H1 (cell line): ENCODE results near the gene SPAG16. TPM values are rescaled to one million over a fixed set of nuclear protein-coding genes. Genes with fewer than 3 reads are reported as not detected.

Experiments used
- CTCF ChIA-PET: fragments of 300-600 bp; sonication (Branson Sonifier 250); formaldehyde crosslinking; loops from one replicate; lab custom pipeline; 2021; ENCODE audit not compliant: partially characterized antibody; lab: Charles Lee
- POLR2A ChIA-PET: fragments of 300-600 bp; sonication (Branson Sonifier 250); formaldehyde crosslinking; loops from one replicate; lab custom pipeline; 2021; ENCODE audit warnings: inconsistent platforms; ENCODE audit not compliant: partially characterized antibody; lab: Charles Lee
- DNase-seq, 2 experiments: peaks; one replicate each; pipeline versions ENCODE4 v3.0.0 to v3.0.0-alpha.2; 2010 to 2022; ENCODE audit warnings: low spot score in 2 of 2, low read depth in 1 of 2, mixed read lengths in 1 of 2
- FAIRE-seq: peaks from 2 replicates; lab custom pipeline; 2011; peaks lifted over from hg19 to GRCh38; lab: Jason Lieb, UNC
- H2AFZ ChIP-seq: 2 replicates; pipeline ENCODE4 v1.8.1; 2012; ENCODE audit warnings: low read length, inconsistent platforms
- H2AK5ac ChIP-seq: 2 replicates; pipeline ENCODE4 v1.6.1; 2013; ENCODE audit warnings: low read depth, low read length
- H2BK120ac ChIP-seq: replicated peaks from 2 replicates; pipeline ENCODE3; 2013; ENCODE audit warnings: low read depth, low read length, inconsistent platforms
- H2BK12ac ChIP-seq: 2 replicates; pipeline ENCODE4 v1.6.1; 2013; ENCODE audit warnings: low read depth, low read length
- H2BK15ac ChIP-seq: 2 replicates; pipeline ENCODE4 v1.6.1; 2013; ENCODE audit warnings: low read length
- H2BK20ac ChIP-seq: 2 replicates; pipeline ENCODE4 v1.6.1; 2013; ENCODE audit warnings: low read length
- H2BK5ac ChIP-seq: 2 replicates; pipeline ENCODE4 v1.6.1; 2013; ENCODE audit warnings: low read depth, low read length
- H3K14ac ChIP-seq: 2 replicates; pipeline ENCODE4 v1.6.1; 2013; ENCODE audit warnings: inconsistent platforms; ENCODE audit not compliant: insufficient read length
- H3K18ac ChIP-seq: 2 replicates; pipeline ENCODE4 v1.6.1; 2013; ENCODE audit warnings: low read length; ENCODE audit errors: extremely low read depth
- H3K23ac ChIP-seq: 2 replicates; pipeline ENCODE4 v1.6.1; 2013; ENCODE audit warnings: inconsistent platforms; ENCODE audit not compliant: insufficient read length
- H3K23me2 ChIP-seq: 2 replicates; pipeline ENCODE4 v1.6.1; 2013; ENCODE audit warnings: low read depth, low read length
- H3K27ac ChIP-seq: 2 replicates; pipeline ENCODE4 v1.6.1; 2011; ENCODE audit warnings: low read depth, low read length, inconsistent platforms
- H3K27me3 ChIP-seq, 4 experiments: replicated peaks in 1 of 4; 1 replicate in 1 of 4; 2 replicates in 3 of 4; pipeline versions ENCODE4 v1.6.1 to v1.8.1; 2011 to 2013; ENCODE audit warnings: low read length in 3 of 4, mild to moderate bottlenecking in 3 of 4, inconsistent platforms in 2 of 4, mixed read lengths in 2 of 4, moderate library complexity in 1 of 4; ENCODE audit not compliant: control insufficient read depth in 3 of 4, insufficient read depth in 3 of 4; ENCODE audit errors: extremely low read depth in 1 of 4
- H3K36me3 ChIP-seq, 4 experiments: 2 replicates each; pipeline versions ENCODE4 v1.6.1 to v1.8.1; 2011 to 2013; ENCODE audit warnings: mild to moderate bottlenecking in 4 of 4, low read length in 3 of 4, moderate library complexity in 2 of 4, control low read depth in 1 of 4, inconsistent platforms in 1 of 4; ENCODE audit not compliant: insufficient read depth in 4 of 4, control insufficient read depth in 2 of 4
- H3K4ac ChIP-seq: replicated peaks from 2 replicates; pipeline ENCODE3; 2013; ENCODE audit warnings: low read length, low read depth, mixed read lengths, inconsistent platforms; ENCODE audit not compliant: insufficient read length
- H3K4me1 ChIP-seq, 4 experiments: replicated peaks in 1 of 4; 1 replicate in 1 of 4; 2 replicates in 3 of 4; pipeline versions ENCODE4 v1.6.1 to v1.8.1; 2011 to 2013; ENCODE audit warnings: low read length in 3 of 4, inconsistent platforms in 2 of 4, mixed read lengths in 1 of 4; ENCODE audit not compliant: insufficient read depth in 4 of 4, control insufficient read depth in 3 of 4
- H3K4me2 ChIP-seq, 2 experiments: 2 replicates each; pipeline versions ENCODE4 v1.6.1 to v1.8.1; 2011 to 2013; ENCODE audit warnings: low read depth in 2 of 2, low read length in 2 of 2, control low read depth in 1 of 2, inconsistent platforms in 1 of 2, mild to moderate bottlenecking in 1 of 2; ENCODE audit not compliant: insufficient read depth in 1 of 2
- H3K4me3 ChIP-seq, 4 experiments: fragments of 200-600, 300-600 bp in 1 of 4; sonication (generic), shearing (Covaris generic), sonication (Bioruptor Twin) in 1 of 4; 2 replicates each; pipeline versions ENCODE4 v1.5.1 to v1.8.1; 2011 to 2016; ENCODE audit warnings: low read length in 4 of 4, low read depth in 3 of 4, control low read depth in 2 of 4, inconsistent platforms in 2 of 4, mild to moderate bottlenecking in 2 of 4, mixed read lengths in 1 of 4, moderate library complexity in 1 of 4; ENCODE audit not compliant: insufficient read depth in 2 of 4; ENCODE audit errors: extremely low read depth in 1 of 4
- H3K56ac ChIP-seq: replicated peaks from 2 replicates; pipeline ENCODE3; 2013; ENCODE audit warnings: low read depth, mild to moderate bottlenecking, mixed read lengths, low read length, inconsistent platforms; ENCODE audit not compliant: insufficient read length
- H3K79me1 ChIP-seq: 2 replicates; pipeline ENCODE4 v1.6.1; 2013; ENCODE audit warnings: low read depth, low read length, control low read depth
- H3K79me2 ChIP-seq, 2 experiments: 2 replicates each; pipeline versions ENCODE4 v1.6.1 to v1.8.1; 2012 to 2013; ENCODE audit warnings: low read length in 2 of 2, mild to moderate bottlenecking in 2 of 2, inconsistent platforms in 1 of 2; ENCODE audit not compliant: insufficient read depth in 2 of 2, control insufficient read depth in 1 of 2
- H3K9ac ChIP-seq, 4 experiments: replicated peaks in 1 of 4; 1 replicate in 1 of 4; 2 replicates in 3 of 4; pipeline versions ENCODE4 v1.6.1 to v1.8.1; 2011 to 2013; ENCODE audit warnings: low read depth in 3 of 4, low read length in 3 of 4, control low read depth in 2 of 4, mild to moderate bottlenecking in 2 of 4, moderate library complexity in 2 of 4, inconsistent platforms in 1 of 4; ENCODE audit errors: extremely low read depth in 1 of 4
- H3K9me3 ChIP-seq, 2 experiments: 2 replicates each; pipeline versions ENCODE4 v1.6.1 to v1.8.1; 2012 to 2013; ENCODE audit warnings: mild to moderate bottlenecking in 2 of 2, moderate library complexity in 2 of 2, control low read depth in 1 of 2, inconsistent platforms in 1 of 2, low read depth in 1 of 2, low read length in 1 of 2, mixed read lengths in 1 of 2; ENCODE audit not compliant: insufficient read depth in 2 of 2
- H4K20me1 ChIP-seq, 2 experiments: replicated peaks in 1 of 2; 2 replicates each; pipeline versions ENCODE3 to v1.8.1; 2011 to 2013; ENCODE audit warnings: inconsistent platforms in 2 of 2, low read length in 2 of 2, mild to moderate bottlenecking in 1 of 2; ENCODE audit not compliant: insufficient read depth in 2 of 2, control insufficient read depth in 1 of 2
- H4K5ac ChIP-seq: 2 replicates; pipeline ENCODE4 v1.6.1; 2013; ENCODE audit warnings: low read length, low read depth, mixed read lengths, inconsistent platforms; ENCODE audit not compliant: insufficient read length
- H4K8ac ChIP-seq: 2 replicates; pipeline ENCODE4 v1.8.0; 2013; ENCODE audit warnings: mild to moderate bottlenecking, moderate library complexity, low read length, inconsistent platforms; ENCODE audit not compliant: insufficient read depth; ENCODE audit errors: extremely low read depth
- H4K91ac ChIP-seq: replicated peaks from 2 replicates; pipeline ENCODE3; 2013; ENCODE audit warnings: low read length, mixed read lengths, inconsistent platforms; ENCODE audit not compliant: insufficient read length
- ASH2L ChIP-seq: fragments of 200-600, 300-600 bp; sonication (generic); IDR thresholded peaks from one replicate; pipeline ENCODE4 v1.7.1; 2017; ENCODE audit warnings: low read length
- CBX8 ChIP-seq: fragments of 300-800, 300-1000 bp; sonication (generic); IDR thresholded peaks from 2 replicates; pipeline ENCODE4 v1.7.1; 2016; ENCODE audit warnings: low read depth, low read length, borderline replicate concordance
- CEBPB ChIP-seq: IDR thresholded peaks from 2 replicates; pipeline ENCODE4 v1.6.1; 2012; ENCODE audit warnings: low read depth, low read length
- CHD1 ChIP-seq: IDR thresholded peaks from 2 replicates; pipeline ENCODE4 v1.6.1; 2012; ENCODE audit warnings: low read depth, low read length, improper control_type of control experiment
- CHD2 ChIP-seq: IDR thresholded peaks from 2 replicates; pipeline ENCODE4 v1.6.1; 2012; ENCODE audit warnings: low read length, improper control_type of control experiment
- EZH2 ChIP-seq: fragments of 200-600 bp; sonication (generic); IDR thresholded peaks from 2 replicates; pipeline ENCODE4 v1.7.1; 2012; ENCODE audit warnings: low read depth, mild to moderate bottlenecking, moderate library complexity, low read length, inconsistent platforms; ENCODE audit not compliant: severe bottlenecking
- HDAC2 ChIP-seq, 2 experiments: fragments of 300-600 bp in 1 of 2; sonication (generic) in 1 of 2; IDR thresholded peaks; 2 replicates each; pipeline ENCODE4 v1.6.1; 2011 to 2012; ENCODE audit warnings: low read depth in 2 of 2, low read length in 2 of 2, mild to moderate bottlenecking in 2 of 2, moderate library complexity in 2 of 2, borderline replicate concordance in 1 of 2, inconsistent platforms in 1 of 2
- KDM5A ChIP-seq: fragments of 200-600 bp; IDR thresholded peaks from 2 replicates; pipeline ENCODE4 v1.7.1; 2012; ENCODE audit warnings: mild to moderate bottlenecking, low read length, inconsistent platforms, mixed read lengths
- POLR2A ChIP-seq, 2 experiments: IDR thresholded peaks; 1 replicate in 1 of 2; 2 replicates in 1 of 2; pipeline ENCODE4 v1.6.1; 2011; ENCODE audit warnings: low read depth in 2 of 2, low read length in 2 of 2, mild to moderate bottlenecking in 2 of 2; ENCODE audit errors: control extremely low read depth in 1 of 2
- RFX5 ChIP-seq: IDR thresholded peaks from 2 replicates; pipeline ENCODE4 v1.6.1; 2011; ENCODE audit warnings: low read depth, low read length, improper control_type of control experiment, borderline replicate concordance
- SAP30 ChIP-seq: fragments of 300-600 bp; sonication (generic); IDR thresholded peaks from 2 replicates; pipeline ENCODE4 v1.7.1; 2012; ENCODE audit warnings: low read length, moderate library complexity, mild to moderate bottlenecking, inconsistent platforms; ENCODE audit not compliant: insufficient read depth, insufficient replicate concordance
- SIX5 ChIP-seq: IDR thresholded peaks from 2 replicates; pipeline ENCODE4 v1.6.1; 2011; ENCODE audit warnings: mild to moderate bottlenecking, low read depth, low read length
- TBP ChIP-seq: IDR thresholded peaks from 2 replicates; pipeline ENCODE4 v1.6.1; 2011; ENCODE audit warnings: low read depth, low read length, improper control_type of control experiment
- WGBS, 2 experiments: shearing (Covaris generic) in 1 of 2; methylation state at CpG; one replicate each; pipeline versions ENCODE4 v1.1.6 to v1.1.7; 2013 to 2015; ENCODE audit warnings: low lambda C conversion rate in 2 of 2, mixed read lengths in 2 of 2, inconsistent platforms in 1 of 2, low coverage in 1 of 2, missing lambda C conversion rate in 1 of 2; ENCODE audit not compliant: insufficient replicate concordance in 2 of 2, insufficient coverage in 1 of 2, insufficient read length in 1 of 2; ENCODE audit errors: extremely low coverage in 1 of 2, missing lambda C conversion rate in 1 of 2; 5-methylcytosine and 5-hydroxymethylcytosine counted together
- polyA plus RNA-seq, 7 experiments: library from polyadenylated mRNA; depleted of rRNA in 3 of 7; stranded (reverse) in 5 of 7; unstranded in 2 of 7; fragments of >200 nt in 5 of 7; fragments of 200-250 nt in 2 of 7; gene quantifications; 1 replicate in 5 of 7; 2 replicates in 1 of 7; 4 replicates in 1 of 7; pipeline versions ENCODE4 v1.2.1 to v1.2.3, GENCODE V29; 2011 to 2013; ENCODE audit warnings: missing spikeins in 2 of 7, mixed read lengths in 2 of 7
- total RNA-seq: library from RNA; stranded (reverse); fragmentation: NEBNext Ultra II Directional; extraction: Animal tissue kit (Norgen Biotek cat#: 25700); gene quantifications from 2 replicates; pipeline ENCODE4 v1.2.1, GENCODE V29; 2021
- TF ChIP-seq, protein P1 (sequence below): IDR thresholded peaks from 2 replicates; pipeline ENCODE4 v1.6.1; 2012; ENCODE audit warnings: inconsistent platforms

The SPAG16 gene
- total and polyA plus RNA-seq, 2 of the 8 experiments (the other 6 are each of a cell fraction or from before 2014, with no cell fraction given) = 6.0 to 14.9 TPM

DNA sequence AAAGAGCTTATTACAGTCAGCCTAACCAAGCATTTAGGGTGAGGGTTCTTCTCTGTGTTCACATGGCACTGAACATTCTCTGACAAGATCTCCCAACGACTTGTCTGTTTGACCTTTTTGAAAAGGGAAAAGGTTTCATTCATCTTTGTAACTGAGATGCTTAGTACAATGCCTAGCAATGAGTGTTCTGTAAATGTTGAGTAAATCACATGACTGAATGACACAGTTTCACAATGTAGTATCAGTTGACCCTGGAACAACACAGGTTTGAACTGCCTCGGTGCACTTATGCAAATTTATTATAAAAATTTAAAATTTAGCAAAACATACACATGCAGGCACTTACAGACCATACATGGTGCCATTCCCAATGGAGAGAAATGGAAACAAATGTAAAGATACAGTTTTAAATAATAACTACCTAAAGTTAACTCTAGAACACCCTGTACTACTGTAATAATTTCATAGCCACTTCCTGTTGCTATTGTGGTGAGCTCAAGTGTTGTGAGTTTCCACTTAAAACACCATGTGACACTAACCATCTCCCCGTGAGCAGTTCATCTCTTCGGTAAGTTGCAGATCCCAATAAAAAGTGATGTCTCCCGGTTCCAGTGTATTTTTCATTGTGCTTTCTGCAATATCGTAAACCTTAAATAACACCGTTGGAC is 1092.5 kb downstream of the SPAG16 start:
- H3K27ac ChIP-seq = no peak overlapping the region
- H3K36me3 ChIP-seq = no peaks in the 10 kb centered on the region
- POLR2A ChIA-PET = interaction anchor here (0.7 kb wide), 1 partner anchor 1179 kb away, joined by 3 read pairs; no protein-coding TSS in a partner anchor
- no peak overlapping the region for H3K23ac ChIP-seq
- H3K79me2 ChIP-seq = no peaks in the 10 kb centered on the region
- no peaks in the 10 kb centered on the region for H4K20me1 ChIP-seq
- H3K4me1 ChIP-seq = no peaks in the 10 kb centered on the region
- no peaks in the 10 kb centered on the region for H3K27me3 ChIP-seq
- H3K9me3 ChIP-seq = no peaks in the 10 kb centered on the region
- H2AFZ ChIP-seq = no peak overlapping the region
- no peak overlapping the region for H3K4ac ChIP-seq
- H2BK120ac ChIP-seq = no peak overlapping the region
- 89% methylated on average over 7 of the region's 7 CpGs; no CpG with 5 or more reads in 1 of the 2 experiments for WGBS, 2 experiments
- H2AK5ac ChIP-seq = no peak overlapping the region
- H4K91ac ChIP-seq = no peak overlapping the region
- no peak overlapping the region for H4K5ac ChIP-seq
- H3K56ac ChIP-seq = no peak overlapping the region
- H3K79me1 ChIP-seq = no peaks in the 10 kb centered on the region
- no peak overlapping the region for H2BK15ac ChIP-seq
- no peaks in the 10 kb centered on the region for H3K23me2 ChIP-seq
- H3K9ac ChIP-seq = no peak overlapping the region
- no peak for FAIRE-seq
- H2BK12ac ChIP-seq = no peak overlapping the region
- no peak overlapping the region for H3K4me2 ChIP-seq
- no peak overlapping the region for H2BK5ac ChIP-seq
- no peak overlapping the region for H4K8ac ChIP-seq
- no peak overlapping the region for H3K14ac ChIP-seq
- CTCF ChIA-PET = interaction anchor here (0.7 kb wide), 1 partner anchor 224 kb away, joined by 3 read pairs; no protein-coding TSS in a partner anchor
- no peak overlapping the region for H3K18ac ChIP-seq
- no peak overlapping the region for H3K4me3 ChIP-seq
- no peak for DNase-seq
- H2BK20ac ChIP-seq = no peak overlapping the region
- no peak for TF ChIP-seq ASH2L
- no peak for TF ChIP-seq RFX5
- TF ChIP-seq SIX5 = no peak
- TF ChIP-seq POLR2A (IDR thresholded peaks at IDR 0.05; ENCODE audit: control extremely low read depth in 1 of 2, low read depth in 2 of 2, low read length in 2 of 2) = no peak
- no peak for TF ChIP-seq HDAC2 (IDR thresholded peaks at IDR 0.05; ENCODE audit: borderline replicate concordance in 1 of 2, low read depth in 2 of 2, low read length in 2 of 2)
- TF ChIP-seq CBX8 = no peak
- TF ChIP-seq CEBPB = no peak
- TF ChIP-seq EZH2 = no peak
- no peak for TF ChIP-seq KDM5A
- TF ChIP-seq, protein P1, sequence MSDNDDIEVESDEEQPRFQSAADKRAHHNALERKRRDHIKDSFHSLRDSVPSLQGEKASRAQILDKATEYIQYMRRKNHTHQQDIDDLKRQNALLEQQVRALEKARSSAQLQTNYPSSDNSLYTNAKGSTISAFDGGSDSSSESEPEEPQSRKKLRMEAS = no peak
- TF ChIP-seq CHD1 = no peak
- TF ChIP-seq SAP30 = no peak
- TF ChIP-seq CHD2 = no peak
- TF ChIP-seq TBP = no peak
